ENCODE data around the gene PAQR7. TPM values are rescaled to one million over a fixed set of nuclear protein-coding genes. Genes with fewer than 3 reads are reported as not detected.

Gene PAQR7
- total RNA-seq, 3 donors from 2014 or later (not counting 1 experiment from before 2014, with no cell fraction given) = 2.9 to 3.6 (median 3.0) TPM

GRCh38 chr1:25820247-25821111, 55.0 kb downstream of the PAQR7 start:
- H3K27me3 ChIP-seq (ENCODE audit: control insufficient read depth, insufficient read depth, low read length) = no peaks in the 10 kb centered on the region
- peaks cover 26% of the 10 kb centered on the region for H3K4me1 ChIP-seq (ENCODE audit: control insufficient read depth, insufficient read depth, low read length)
- no peaks in the 10 kb centered on the region for H3K36me3 ChIP-seq (ENCODE audit: control insufficient read depth, insufficient read depth, low read length)
- H3K27ac ChIP-seq (ENCODE audit: low read length) = peak overlapping the region; percentile 96
- no peaks in the 10 kb centered on the region for H3K27me3 Mint-ChIP-seq (ENCODE audit: low read depth in 2 of 2)
- H3K36me3 Mint-ChIP-seq = no peaks in the 10 kb centered on the region
- under 1% methylated on average over 67 of the region's 67 CpGs for WGBS (ENCODE audit: insufficient coverage)
- no peaks in the 10 kb centered on the region for H3K9me3 ChIP-seq (ENCODE audit: control insufficient read depth, insufficient read depth, low read length)
- DNase-seq (peak; percentile 77 to 88), ATAC-seq (peak; percentile 71 to 81 (median 73))
- H3K4me1 Mint-ChIP-seq = peaks cover 30 to 38% of the 10 kb centered on the region in 2 donors
- intact Hi-C loops (cut with micrococcal nuclease) = loop anchor here (1.0 to 5.0 kb wide), 2 partner anchors 178 to 573 kb away; partner anchors contain the start of genes PAFAH2 and RSRP1
- no peaks in the 10 kb centered on the region for H3K9me3 Mint-ChIP-seq
- peak overlapping the region; percentile 97 for H3K4me3 Mint-ChIP-seq
- H3K27ac Mint-ChIP-seq = peak overlapping the region; percentile 94 to 95
- no peak for TF ChIP-seq CTCF (IDR thresholded peaks at IDR 0.05)
- peak overlapping the region; percentile 98 for H3K4me3 ChIP-seq (ENCODE audit: low read length)

GRCh38 chr1:25819491-25820246, 55.8 kb downstream of the PAQR7 start, which contains the start of gene MTFR1L:
Gene MTFR1L, plus strand, starts transcription at chr1:25819954. Its CDS starts 3,151 bp downstream, at chr1:25823105.
- 1% methylated on average over 64 of the region's 64 CpGs for WGBS (ENCODE audit: insufficient coverage)
- Mint-ChIP-seq H3K4me1 (peaks cover 30 to 42% of the 10 kb centered on the region in 2 donors), H3K27me3 (ENCODE audit: low read depth in 2 of 2) (no peaks in the 10 kb centered on the region), H3K36me3 (no peaks in the 10 kb centered on the region), H3K27ac (peak within 1 kb of the TSS; percentile 94 to 95), H3K4me3 (peak within 1 kb of the TSS; percentile 97), H3K9me3 (no peaks in the 10 kb centered on the region)
- no peak for TF ChIP-seq CTCF (IDR thresholded peaks at IDR 0.05)
- Histone ChIP-seq H3K36me3 (ENCODE audit: control insufficient read depth, insufficient read depth, low read length) (no peaks in the 10 kb centered on the region), H3K27me3 (ENCODE audit: control insufficient read depth, insufficient read depth, low read length) (no peaks in the 10 kb centered on the region), H3K4me1 (ENCODE audit: control insufficient read depth, insufficient read depth, low read length) (peaks cover 26% of the 10 kb centered on the region), H3K4me3 (ENCODE audit: low read length) (peak within 1 kb of the TSS; percentile 98), H3K27ac (ENCODE audit: low read length) (peak within 1 kb of the TSS; percentile 96), H3K9me3 (ENCODE audit: control insufficient read depth, insufficient read depth, low read length) (no peaks in the 10 kb centered on the region)
- peak; percentile 79 to 92 (median 84) for ATAC-seq
- intact Hi-C loops (cut with micrococcal nuclease) = loop anchor here (1.0 to 5.0 kb wide), 2 partner anchors 179 to 572 kb away; partner anchors contain the start of genes PAFAH2 and RSRP1
- DNase-seq = peak; percentile 91 to 96

GRCh38 chr1:25818569-25818968, 56.9 kb downstream of the PAQR7 start:
- H3K9me3 Mint-ChIP-seq = no peaks in the 10 kb centered on the region
- DNase-seq (no peak), ATAC-seq (no peak)
- no peaks in the 10 kb centered on the region for H3K27me3 ChIP-seq (ENCODE audit: control insufficient read depth, insufficient read depth, low read length)
- 93% methylated on average over 6 of the region's 6 CpGs for WGBS (ENCODE audit: insufficient coverage)
- H3K27ac ChIP-seq (ENCODE audit: low read length) = no peak overlapping the region
- peaks cover 26% of the 10 kb centered on the region for H3K4me1 ChIP-seq (ENCODE audit: control insufficient read depth, insufficient read depth, low read length)
- H3K36me3 Mint-ChIP-seq = no peaks in the 10 kb centered on the region
- H3K4me1 Mint-ChIP-seq = peaks cover 30 to 42% of the 10 kb centered on the region in 2 donors
- no peaks in the 10 kb centered on the region for H3K27me3 Mint-ChIP-seq (ENCODE audit: low read depth in 2 of 2)
- intact Hi-C loops (cut with micrococcal nuclease) = no loop called here
- H3K4me3 Mint-ChIP-seq = peak overlapping the region; percentile 97
- no peaks in the 10 kb centered on the region for H3K9me3 ChIP-seq (ENCODE audit: control insufficient read depth, insufficient read depth, low read length)
- no peak overlapping the region for H3K4me3 ChIP-seq (ENCODE audit: low read length)
- TF ChIP-seq CTCF (IDR thresholded peaks at IDR 0.05) = no peak
- peak overlapping the region; percentile 94 to 95 for H3K27ac Mint-ChIP-seq
- no peaks in the 10 kb centered on the region for H3K36me3 ChIP-seq (ENCODE audit: control insufficient read depth, insufficient read depth, low read length)
